GM12878 (cell line): ENCODE data around the gene SAMD9. TPM values are rescaled to one million over a fixed set of nuclear protein-coding genes. Genes with fewer than 3 reads are reported as not detected.

Experiments used
- ATAC-seq: fragments of 200-7000 bp; cut with Tn5 transposase; 3 replicates; pipeline ENCODE4 v1.9.1; 2020; ENCODE audit warnings: mild to moderate bottlenecking, moderate library complexity
- BruUV-seq: library from RNA; stranded (reverse); fragments of 400-500 nt; replicated peaks from 2 replicates; lab custom pipeline; 2021; lab: Mats Ljungman, UMichigan
- CTCF ChIA-PET: fragments of 300-600 bp; sonication (Branson Sonifier 250); formaldehyde crosslinking; extraction: SDS; loops from one replicate; lab custom pipeline; 2021; ENCODE audit warnings: inconsistent platforms; lab: Yijun Ruan, JAX
- POLR2A ChIA-PET: fragments of 350-600 bp; formaldehyde crosslinking; extraction: SDS; loops from one replicate; lab custom pipeline; 2021; ENCODE audit warnings: inconsistent platforms; lab: Charles Lee
- RAD21 ChIA-PET: fragments of 300-600 bp; sonication (Branson Sonifier 250); formaldehyde crosslinking; loops from one replicate; lab custom pipeline; 2023; ENCODE audit warnings: antibody characterized with exemption; ENCODE audit not compliant: unreplicated experiment; lab: Charles Lee
- SMC1A ChIA-PET: fragments of 300-600 bp; sonication (Branson Sonifier 250); formaldehyde crosslinking; loops from one replicate; lab custom pipeline; 2023; ENCODE audit not compliant: unreplicated experiment, uncharacterized antibody; lab: Charles Lee
- DNase-seq: peaks from one replicate; pipeline ENCODE4 v3.0.0-alpha.2; 2011; ENCODE audit warnings: low read depth, low spot score
- FAIRE-seq: peaks from 3 replicates; lab custom pipeline; 2011; peaks lifted over from hg19 to GRCh38; lab: Jason Lieb, UNC
- H2AFZ ChIP-seq: 2 replicates; pipeline ENCODE4 v1.6.0; 2011; ENCODE audit warnings: low read depth, low read length, control low read depth; ENCODE audit not compliant: control insufficient read depth
- H3K27ac ChIP-seq: 2 replicates; pipeline ENCODE4 v1.5.1; 2011; ENCODE audit warnings: control low read depth; ENCODE audit not compliant: control insufficient read depth, insufficient read depth
- H3K27me3 ChIP-seq, 2 experiments: replicated peaks in 1 of 2; 2 replicates each; pipeline versions ENCODE4 v1.6.0 to v1.6.1; 2011; ENCODE audit warnings: low read length in 1 of 2; ENCODE audit not compliant: control insufficient read depth in 2 of 2, insufficient read depth in 2 of 2
- H3K36me3 ChIP-seq, 2 experiments: 2 replicates each; pipeline ENCODE4 v1.5.1; 2011; ENCODE audit warnings: low read length in 1 of 2; ENCODE audit not compliant: control insufficient read depth in 2 of 2, insufficient read depth in 2 of 2
- H3K4me1 ChIP-seq: 2 replicates; pipeline ENCODE4 v1.6.1; 2011; ENCODE audit warnings: mild to moderate bottlenecking, low read length, moderate library complexity, mixed read lengths; ENCODE audit not compliant: control insufficient read depth, insufficient read depth
- H3K4me2 ChIP-seq: 2 replicates; pipeline ENCODE4 v1.6.0; 2011; ENCODE audit warnings: control low read depth; ENCODE audit not compliant: control insufficient read depth, insufficient read depth
- H3K4me3 ChIP-seq: fragments of 200-600 bp; sonication (generic); 2 replicates; pipeline ENCODE4 v1.5.1; 2016
- H3K79me2 ChIP-seq: 2 replicates; pipeline ENCODE4 v1.6.0; 2011; ENCODE audit warnings: low read length; ENCODE audit not compliant: control insufficient read depth, insufficient read depth
- H3K9ac ChIP-seq: 2 replicates; pipeline ENCODE4 v1.8.0; 2011; ENCODE audit warnings: low read length, control low read depth, mixed read lengths; ENCODE audit not compliant: control insufficient read depth, insufficient read depth
- H3K9me3 ChIP-seq: replicated peaks from 3 replicates; pipeline ENCODE4 v1.5.1; 2011; ENCODE audit warnings: mild to moderate bottlenecking, low read length; ENCODE audit not compliant: control insufficient read depth, insufficient read depth
- H4K20me1 ChIP-seq: 2 replicates; pipeline ENCODE4 v1.6.0; 2011; ENCODE audit not compliant: control insufficient read depth, insufficient read depth
- CREM ChIP-seq: IDR thresholded peaks from 2 replicates; pipeline ENCODE4 v1.6.1; 2014; ENCODE audit warnings: antibody characterized with exemption, low read depth
- EP300 ChIP-seq, 2 experiments: fragments of 150-350 bp in 1 of 2; IDR thresholded peaks; 2 replicates each; pipeline ENCODE4 v1.6.1; 2011 to 2012; ENCODE audit warnings: low read depth in 2 of 2, low read length in 2 of 2, borderline replicate concordance in 1 of 2, improper control_type of control experiment in 1 of 2, inconsistent platforms in 1 of 2; ENCODE audit not compliant: control insufficient read depth in 1 of 2
- HDAC6 ChIP-seq: fragments of 200-600 bp; sonication (generic); IDR thresholded peaks from one replicate; pipeline ENCODE4 v1.8.0; 2017; ENCODE audit warnings: antibody characterized with exemption; ENCODE audit not compliant: unreplicated experiment
- JUND ChIP-seq: IDR thresholded peaks from 2 replicates; pipeline ENCODE4 v1.6.1; 2012; ENCODE audit warnings: low read depth, mild to moderate bottlenecking, low read length, improper control_type of control experiment, moderate library complexity
- MLLT1 ChIP-seq: fragments of 450-650 bp; IDR thresholded peaks from 2 replicates; pipeline ENCODE4 v1.6.1; 2016; ENCODE audit warnings: mild to moderate bottlenecking
- MYC ChIP-seq: IDR thresholded peaks from 2 replicates; pipeline ENCODE4 v1.6.1; 2011; ENCODE audit warnings: mild to moderate bottlenecking, low read length, moderate library complexity, inconsistent platforms; ENCODE audit not compliant: insufficient read depth, insufficient replicate concordance, insufficient read length, severe bottlenecking
- NBN ChIP-seq: fragments of 450-650 bp; IDR thresholded peaks from 2 replicates; pipeline ENCODE4 v1.6.1; 2016
- PKNOX1 ChIP-seq: fragments of 450-650 bp; IDR thresholded peaks from 2 replicates; pipeline ENCODE4 v1.6.1; 2016; ENCODE audit warnings: mild to moderate bottlenecking
- RUNX3 ChIP-seq: IDR thresholded peaks from 2 replicates; pipeline ENCODE4 v1.6.1; 2012; ENCODE audit warnings: low read length, inconsistent platforms
- STAT1 ChIP-seq: fragments of 450-650 bp; conservative IDR thresholded peaks from 2 replicates; pipeline ENCODE4 v1.6.1; 2014; ENCODE audit warnings: antibody characterized with exemption, mild to moderate bottlenecking
- ZNF687 ChIP-seq: fragments of 450-650 bp; IDR thresholded peaks from 2 replicates; pipeline ENCODE4 v1.6.1; 2017; ENCODE audit warnings: mild to moderate bottlenecking, moderate library complexity
- WGBS: methylation state at CpG from one replicate; pipeline ENCODE4 v1.1.6; 2016; ENCODE audit warnings: low lambda C conversion rate; ENCODE audit not compliant: insufficient replicate concordance, insufficient coverage; ENCODE audit errors: missing lambda C conversion rate; 5-methylcytosine and 5-hydroxymethylcytosine counted together
- in situ Hi-C: fragments of 300-500 bp; cut with MboI; formaldehyde crosslinking; loops from 9 replicates; pipeline ENCODE4 v1.14.3; 2018; ENCODE audit warnings: mixed read lengths
- intact Hi-C: fragments of 100-400 bp; cut with micrococcal nuclease; formaldehyde crosslinking; loops from one replicate; pipeline ENCODE4 v1.14.2; 2022; ENCODE audit not compliant: unreplicated experiment
- polyA plus RNA-seq, 11 experiments: library from polyadenylated mRNA; depleted of rRNA in 4 of 11; unstranded in 6 of 11; stranded (reverse) in 5 of 11; fragments of >200 nt; fragmentation: Nextera tagmentation in 4 of 11; fragmentation: Illumina TruSeq in 1 of 11; extraction: Ambion mirVana in 4 of 11; extraction: Trizol in 1 of 11; gene quantifications; 1 replicate in 1 of 11; 2 replicates in 10 of 11; pipeline versions ENCODE4 v1.2.1 to v1.2.3, GENCODE V29; 2011 to 2016; ENCODE audit warnings: inconsistent platforms in 2 of 11, missing spikeins in 2 of 11, low read depth in 1 of 11
- total RNA-seq, 4 experiments: library from RNA; depleted of rRNA in 3 of 4; stranded (reverse); fragments of >200 nt in 3 of 4; fragmentation: Illumina TruSeq in 1 of 4; extraction: Trizol in 1 of 4; gene quantifications; 2 replicates each; pipeline versions ENCODE4 v1.2.1 to v1.2.3, GENCODE V29; 2013 to 2021
- TF ChIP-seq, protein P1 (sequence below): fragments of 450-650 bp; IDR thresholded peaks from 2 replicates; pipeline ENCODE4 v1.6.1; 2014; ENCODE audit warnings: mild to moderate bottlenecking

Gene SAMD9
- total and polyA plus RNA-seq, 10 of the 15 experiments (the other 5 are each of a cell fraction or from before 2014, with no cell fraction given) = 6.4 to 37.1 (median 15.1) TPM

DNA sequence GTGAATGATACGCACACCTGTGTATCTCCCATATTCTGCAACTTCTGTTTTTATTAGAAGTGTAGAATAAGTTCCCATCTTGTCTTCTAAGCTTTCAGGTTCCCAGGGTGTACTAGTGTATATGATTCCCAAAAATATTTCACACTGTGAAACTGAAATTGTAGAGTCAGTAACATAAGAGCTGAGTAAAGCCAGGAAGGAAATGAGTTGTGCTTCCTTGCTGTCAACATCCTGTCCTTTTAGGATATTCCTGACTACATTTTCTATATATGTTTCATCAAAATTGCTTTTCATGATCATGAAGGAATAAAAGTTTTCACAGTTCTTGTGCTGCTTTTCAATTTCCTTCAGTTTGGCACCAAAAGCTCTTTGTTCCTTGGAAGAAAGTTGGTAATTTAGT lies 15.2 kb upstream of the SAMD9 start:
- no TSS peak for BruUV-seq
- H3K9me3 ChIP-seq = peaks cover 8% of the 10 kb centered on the region

More for the DNA sequence above, 15.2 kb upstream of the SAMD9 start:
- 92% methylated on average over 1 of the region's 1 CpG for WGBS
- H3K4me3 ChIP-seq = no peak overlapping the region
- ATAC-seq = no peak
- no peak for FAIRE-seq
- no peaks in the 10 kb centered on the region for H3K27me3 ChIP-seq
- ChIA-PET POLR2A (interaction anchor here (1.2 kb wide), 1 partner anchor 11 kb away, joined by 3 read pairs; no protein-coding TSS in a partner anchor), SMC1A (interaction anchor here (0.5 to 2.1 kb wide), 4 partner anchors 10 to 41 kb away, joined by 3 to 10 read pairs (median 5); no protein-coding TSS in a partner anchor)
- H3K79me2 ChIP-seq = no peaks in the 10 kb centered on the region
- peaks cover 0 to 20% of the 10 kb centered on the region in 2 experiments; a peak in 3 of 4 replicates for H3K36me3 ChIP-seq
- H3K27ac ChIP-seq = no peak overlapping the region
- in situ Hi-C loops = no loop called here
- no peaks in the 10 kb centered on the region for H4K20me1 ChIP-seq
- no peak overlapping the region for H3K9ac ChIP-seq
- no peak overlapping the region for H3K4me2 ChIP-seq
- no peak for TF ChIP-seq EP300 (IDR thresholded peaks at IDR 0.05; ENCODE audit: borderline replicate concordance in 1 of 2, control insufficient read depth in 1 of 2, low read depth in 2 of 2, low read length in 2 of 2)
- no peak for TF ChIP-seq ZNF687
- no peak for TF ChIP-seq CREM
- TF ChIP-seq STAT1 = no peak
- no peak for TF ChIP-seq HDAC6
- TF ChIP-seq, protein P1, sequence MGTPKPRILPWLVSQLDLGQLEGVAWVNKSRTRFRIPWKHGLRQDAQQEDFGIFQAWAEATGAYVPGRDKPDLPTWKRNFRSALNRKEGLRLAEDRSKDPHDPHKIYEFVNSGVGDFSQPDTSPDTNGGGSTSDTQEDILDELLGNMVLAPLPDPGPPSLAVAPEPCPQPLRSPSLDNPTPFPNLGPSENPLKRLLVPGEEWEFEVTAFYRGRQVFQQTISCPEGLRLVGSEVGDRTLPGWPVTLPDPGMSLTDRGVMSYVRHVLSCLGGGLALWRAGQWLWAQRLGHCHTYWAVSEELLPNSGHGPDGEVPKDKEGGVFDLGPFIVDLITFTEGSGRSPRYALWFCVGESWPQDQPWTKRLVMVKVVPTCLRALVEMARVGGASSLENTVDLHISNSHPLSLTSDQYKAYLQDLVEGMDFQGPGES = no peak
- TF ChIP-seq NBN = no peak
- TF ChIP-seq PKNOX1 = no peak
- TF ChIP-seq MYC = no peak
- TF ChIP-seq MLLT1 = no peak
- no peak for TF ChIP-seq JUND
- TF ChIP-seq RUNX3 = no peak
- TF ChIP-seq, all 136 proteins: peak for 0
- ChIA-PET CTCF (interaction anchor here (0.5 to 1.3 kb wide), 2 partner anchors 12 to 242 kb away, joined by 3 to 4 read pairs; no protein-coding TSS in a partner anchor), RAD21 (no interaction called here)
- H2AFZ ChIP-seq = no peak overlapping the region
- no peak for DNase-seq
- intact Hi-C loops = no loop called here
- no peaks in the 10 kb centered on the region for H3K4me1 ChIP-seq
